Neural crest cell (in vitro differentiated cells): ENCODE results near the gene ELAVL1. TPM values are rescaled to one million over a fixed set of nuclear protein-coding genes. Genes with fewer than 3 reads are reported as not detected.
A peak's percentile ranks its signal among the peaks of the same experiment; 100 is the strongest.

Experiments used
- DNase-seq: peaks from one replicate; pipeline ENCODE4 v3.0.0; 2021; ENCODE audit warnings: low read depth, mixed read lengths, low spot score
- H3K27ac Mint-ChIP-seq: one replicate; pipeline ENCODE4 v1.8.0; 2021; ENCODE audit warnings: mild to moderate bottlenecking, mixed read lengths; ENCODE audit not compliant: unreplicated experiment
- H3K27me3 Mint-ChIP-seq: 2 replicates; pipeline ENCODE4 v1.8.0; 2021; ENCODE audit warnings: low read depth, mild to moderate bottlenecking, mixed read lengths
- H3K36me3 Mint-ChIP-seq: 2 replicates; pipeline ENCODE4 v1.8.0; 2021; ENCODE audit warnings: low read depth, mild to moderate bottlenecking, mixed read lengths
- H3K4me1 Mint-ChIP-seq: 2 replicates; pipeline ENCODE4 v1.8.0; 2021; ENCODE audit warnings: mixed read lengths
- H3K4me3 Mint-ChIP-seq: one replicate; pipeline ENCODE4 v1.8.0; 2021; ENCODE audit warnings: mild to moderate bottlenecking, mixed read lengths
- H3K9me3 Mint-ChIP-seq: 2 replicates; pipeline ENCODE4 v1.8.0; 2021; ENCODE audit warnings: mixed read lengths
- total RNA-seq: library from RNA; stranded (reverse); gene quantifications from 2 replicates; pipeline ENCODE4 v1.2.1, GENCODE V29; 2021
- TF ChIP-seq, protein P1 (sequence below): fragments of 200-600 bp; sonication (generic); conservative IDR thresholded peaks from 2 replicates; pipeline ENCODE4 v1.5.0; 2021; ENCODE audit warnings: antibody characterized with exemption, mild to moderate bottlenecking

ELAVL1 gene
- total RNA-seq, 1 donor from 2014 or later: 209 TPM

- peaks cover 46% of the 10 kb centered on the region for H3K27me3 Mint-ChIP-seq
- peak overlapping the region; percentile 64 for H3K4me3 Mint-ChIP-seq
- DNase-seq: no peak
- TF ChIP-seq, protein P1, sequence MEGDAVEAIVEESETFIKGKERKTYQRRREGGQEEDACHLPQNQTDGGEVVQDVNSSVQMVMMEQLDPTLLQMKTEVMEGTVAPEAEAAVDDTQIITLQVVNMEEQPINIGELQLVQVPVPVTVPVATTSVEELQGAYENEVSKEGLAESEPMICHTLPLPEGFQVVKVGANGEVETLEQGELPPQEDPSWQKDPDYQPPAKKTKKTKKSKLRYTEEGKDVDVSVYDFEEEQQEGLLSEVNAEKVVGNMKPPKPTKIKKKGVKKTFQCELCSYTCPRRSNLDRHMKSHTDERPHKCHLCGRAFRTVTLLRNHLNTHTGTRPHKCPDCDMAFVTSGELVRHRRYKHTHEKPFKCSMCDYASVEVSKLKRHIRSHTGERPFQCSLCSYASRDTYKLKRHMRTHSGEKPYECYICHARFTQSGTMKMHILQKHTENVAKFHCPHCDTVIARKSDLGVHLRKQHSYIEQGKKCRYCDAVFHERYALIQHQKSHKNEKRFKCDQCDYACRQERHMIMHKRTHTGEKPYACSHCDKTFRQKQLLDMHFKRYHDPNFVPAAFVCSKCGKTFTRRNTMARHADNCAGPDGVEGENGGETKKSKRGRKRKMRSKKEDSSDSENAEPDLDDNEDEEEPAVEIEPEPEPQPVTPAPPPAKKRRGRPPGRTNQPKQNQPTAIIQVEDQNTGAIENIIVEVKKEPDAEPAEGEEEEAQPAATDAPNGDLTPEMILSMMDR: no peak
- H3K4me1 Mint-ChIP-seq: peaks cover 10% of the 10 kb centered on the region
- no peak overlapping the region for H3K27ac Mint-ChIP-seq
- no peaks in the 10 kb centered on the region for H3K9me3 Mint-ChIP-seq
- no peaks in the 10 kb centered on the region for H3K36me3 Mint-ChIP-seq
Observed at GRCh38 chr19:7912697-7913564, 92.5 kb downstream of the ELAVL1 start.

DNA sequence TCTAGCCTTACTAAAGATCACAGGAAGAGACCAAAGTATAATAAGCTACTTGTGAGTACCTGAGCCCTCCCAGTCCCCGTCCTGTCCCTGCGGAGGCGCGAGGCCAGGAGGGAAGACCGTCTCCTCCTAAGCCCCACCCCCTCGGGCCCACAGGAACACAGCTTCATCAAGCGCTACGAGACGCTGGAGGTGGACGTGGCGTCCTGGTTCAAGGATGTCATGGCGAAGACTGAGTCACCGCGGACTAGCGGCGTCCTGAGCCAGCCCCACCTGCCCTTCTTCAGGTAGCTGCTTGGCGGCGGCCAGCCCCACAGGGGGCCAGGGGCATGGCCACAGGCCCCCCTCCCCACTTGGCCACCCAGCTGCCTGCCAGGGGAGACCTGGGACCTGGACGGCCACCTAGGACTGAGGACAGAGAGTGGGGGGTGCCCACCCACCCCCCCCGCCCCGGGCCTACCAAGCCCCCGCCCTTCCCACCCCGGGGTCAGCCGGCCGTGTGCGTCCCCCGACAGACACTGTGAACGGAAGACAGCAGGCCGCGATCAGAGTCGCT, 93.2 kb downstream of the ELAVL1 start:
- no peaks in the 10 kb centered on the region for H3K9me3 Mint-ChIP-seq
- peak overlapping the region; percentile 51 for H3K4me3 Mint-ChIP-seq
- peaks cover 10% of the 10 kb centered on the region for H3K4me1 Mint-ChIP-seq
- peaks cover 41% of the 10 kb centered on the region for H3K27me3 Mint-ChIP-seq
- DNase-seq: no peak
- H3K36me3 Mint-ChIP-seq: no peaks in the 10 kb centered on the region
- TF ChIP-seq, protein P1: no peak
- H3K27ac Mint-ChIP-seq: no peak overlapping the region

DNA sequence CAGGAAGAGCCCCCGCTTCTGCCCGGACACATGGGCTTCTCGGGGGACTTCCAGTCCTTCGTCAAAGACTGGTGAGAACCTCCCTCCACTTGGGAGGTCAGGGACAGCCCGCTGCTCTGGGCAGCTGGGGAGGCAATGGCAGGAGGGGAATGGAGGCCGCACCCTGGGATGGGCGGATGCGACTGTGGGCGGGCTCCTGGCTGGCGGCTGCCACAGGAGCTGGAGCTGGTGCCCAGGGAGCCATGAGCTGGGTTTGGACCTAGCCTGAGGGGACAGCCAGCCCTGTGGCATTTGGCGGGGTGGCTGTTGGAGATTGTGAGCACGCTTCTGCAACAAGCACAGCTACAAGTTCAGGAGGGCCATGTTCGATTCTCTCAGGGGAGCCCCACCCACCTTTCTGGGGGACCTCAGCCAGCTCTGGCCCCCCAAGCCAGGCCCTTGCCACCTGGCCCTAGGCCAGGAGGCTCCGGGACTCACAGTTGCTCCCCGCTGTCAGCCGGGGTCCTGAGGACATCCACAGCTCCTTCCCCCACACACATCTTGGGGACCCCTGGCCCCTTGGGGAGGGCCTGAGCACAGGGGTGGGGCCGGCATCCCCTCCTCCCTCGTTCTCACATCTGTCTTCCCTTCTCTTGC, 93.8 kb downstream of the ELAVL1 start:
- Mint-ChIP-seq H3K4me1 (peaks cover 6% of the 10 kb centered on the region), H3K4me3 (peak overlapping the region; percentile 51), H3K36me3 (no peaks in the 10 kb centered on the region), H3K27me3 (peaks cover 36% of the 10 kb centered on the region), H3K27ac (no peak overlapping the region), H3K9me3 (no peaks in the 10 kb centered on the region)
- DNase-seq: no peak
- TF ChIP-seq, protein P1: no peak

DNA sequence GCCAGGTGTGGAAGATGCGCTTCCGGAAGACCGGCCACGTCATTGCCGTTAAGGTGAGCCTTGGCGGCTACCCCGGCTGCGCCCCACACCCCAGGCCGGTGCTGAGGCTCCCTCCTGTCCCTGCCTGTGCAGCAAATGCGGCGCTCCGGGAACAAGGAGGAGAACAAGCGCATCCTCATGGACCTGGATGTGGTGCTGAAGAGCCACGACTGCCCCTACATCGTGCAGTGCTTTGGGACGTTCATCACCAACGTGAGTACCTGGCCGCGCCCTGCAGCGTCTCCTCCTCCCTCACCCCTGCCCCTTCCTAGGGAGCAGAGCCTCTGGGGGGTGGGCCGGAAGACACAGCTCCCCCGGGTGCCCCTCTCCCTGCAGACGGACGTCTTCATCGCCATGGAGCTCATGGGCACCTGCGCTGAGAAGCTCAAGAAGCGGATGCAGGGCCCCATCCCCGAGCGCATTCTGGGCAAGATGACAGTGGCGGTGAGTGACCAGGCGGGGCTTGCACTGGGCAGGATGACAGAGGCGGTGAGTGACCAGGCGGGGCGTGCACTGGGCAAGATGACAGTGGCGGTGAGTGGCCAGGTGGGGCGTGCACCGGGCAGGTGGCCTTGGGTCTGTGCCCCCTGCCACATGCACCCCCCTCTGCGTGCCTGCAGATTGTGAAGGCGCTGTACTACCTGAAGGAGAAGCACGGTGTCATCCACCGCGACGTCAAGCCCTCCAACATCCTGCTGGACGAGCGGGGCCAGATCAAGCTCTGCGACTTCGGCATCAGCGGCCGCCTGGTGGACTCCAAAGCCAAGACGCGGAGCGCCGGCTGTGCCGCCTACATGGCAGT, 94.9 kb downstream of the ELAVL1 start:
- H3K4me1 Mint-ChIP-seq: peaks cover 5% of the 10 kb centered on the region
- TF ChIP-seq, protein P1: no peak
- no peak overlapping the region for H3K27ac Mint-ChIP-seq
- peaks cover 27% of the 10 kb centered on the region for H3K27me3 Mint-ChIP-seq
- peak overlapping the region; percentile 61 for H3K4me3 Mint-ChIP-seq
- peaks cover 2% of the 10 kb centered on the region for H3K36me3 Mint-ChIP-seq
- no peak for DNase-seq
- no peaks in the 10 kb centered on the region for H3K9me3 Mint-ChIP-seq

- Mint-ChIP-seq H3K9me3 (no peaks in the 10 kb centered on the region), H3K4me1 (peaks cover 12% of the 10 kb centered on the region), H3K36me3 (peaks cover 2% of the 10 kb centered on the region), H3K27ac (no peak overlapping the region), H3K27me3 (peaks cover 18% of the 10 kb centered on the region), H3K4me3 (no peak overlapping the region)
- DNase-seq: no peak
- TF ChIP-seq, protein P1: no peak
Observed at GRCh38 chr19:7909471-7910067, 95.9 kb downstream of the ELAVL1 start.
